ENCODE measurements around the gene TWSG1.

- TF ChIP-seq POLR2A (IDR thresholded peaks at IDR 0.05) = no peak
- TF ChIP-seq, protein P1, sequence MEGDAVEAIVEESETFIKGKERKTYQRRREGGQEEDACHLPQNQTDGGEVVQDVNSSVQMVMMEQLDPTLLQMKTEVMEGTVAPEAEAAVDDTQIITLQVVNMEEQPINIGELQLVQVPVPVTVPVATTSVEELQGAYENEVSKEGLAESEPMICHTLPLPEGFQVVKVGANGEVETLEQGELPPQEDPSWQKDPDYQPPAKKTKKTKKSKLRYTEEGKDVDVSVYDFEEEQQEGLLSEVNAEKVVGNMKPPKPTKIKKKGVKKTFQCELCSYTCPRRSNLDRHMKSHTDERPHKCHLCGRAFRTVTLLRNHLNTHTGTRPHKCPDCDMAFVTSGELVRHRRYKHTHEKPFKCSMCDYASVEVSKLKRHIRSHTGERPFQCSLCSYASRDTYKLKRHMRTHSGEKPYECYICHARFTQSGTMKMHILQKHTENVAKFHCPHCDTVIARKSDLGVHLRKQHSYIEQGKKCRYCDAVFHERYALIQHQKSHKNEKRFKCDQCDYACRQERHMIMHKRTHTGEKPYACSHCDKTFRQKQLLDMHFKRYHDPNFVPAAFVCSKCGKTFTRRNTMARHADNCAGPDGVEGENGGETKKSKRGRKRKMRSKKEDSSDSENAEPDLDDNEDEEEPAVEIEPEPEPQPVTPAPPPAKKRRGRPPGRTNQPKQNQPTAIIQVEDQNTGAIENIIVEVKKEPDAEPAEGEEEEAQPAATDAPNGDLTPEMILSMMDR (IDR thresholded peaks at IDR 0.05) = no peak
Observed at GRCh38 chr18:9434122-9434701, 99.6 kb downstream of the TWSG1 start.

All from adrenal gland (tissue), 5 donors.